Stimulated activated CD4-positive, alpha-beta T cell treated with anti-CD3 and anti-CD28 coated beads, Interleukin-15, amount 100 ng/mL, for 48 hours (primary cell): Measurements from ENCODE around the gene SLC25A33.

ENCODE experiments used
- DNase-seq, 2 donors: peaks; one replicate each; pipeline ENCODE4 v3.0.0-alpha.2; 2020; ENCODE audit warnings: low read depth in 2 of 2

Gene SLC25A33

GRCh38 chr1:9600861-9601834 lies 61.9 kb downstream of the SLC25A33 start:
- DNase-seq = no peak

- DNase-seq = no peak
These were observed 62.9 kb downstream of the SLC25A33 start for GRCh38 chr1:9601942-9602793.

- DNase-seq = no peak
These were observed 63.5 kb downstream of the SLC25A33 start for GRCh38 chr1:9602794-9603167.

GRCh38 chr1:9603307-9603706 lies 64.0 kb downstream of the SLC25A33 start:
- no peak for DNase-seq

- no peak for DNase-seq
These were observed 64.8 kb downstream of the SLC25A33 start for GRCh38 chr1:9603766-9604753.

GRCh38 chr1:9604836-9605235 lies 65.6 kb downstream of the SLC25A33 start:
- no peak for DNase-seq

- DNase-seq = no peak
These were observed 66.7 kb downstream of the SLC25A33 start for GRCh38 chr1:9605946-9606455.

- DNase-seq = no peak
These were observed 67.2 kb downstream of the SLC25A33 start for GRCh38 chr1:9606458-9606857.

- DNase-seq = no peak
These were observed 67.7 kb downstream of the SLC25A33 start for GRCh38 chr1:9606948-9607347.

- DNase-seq = no peak
These were observed 68.1 kb downstream of the SLC25A33 start for GRCh38 chr1:9607352-9607751.

GRCh38 chr1:9609998-9610397 lies 70.7 kb downstream of the SLC25A33 start:
- no peak for DNase-seq

GRCh38 chr1:9610548-9610947 lies 71.3 kb downstream of the SLC25A33 start:
- DNase-seq = no peak

GRCh38 chr1:9611716-9612115 lies 72.5 kb downstream of the SLC25A33 start:
- DNase-seq = no peak

GRCh38 chr1:9612162-9612845 lies 73.0 kb downstream of the SLC25A33 start:
- no peak for DNase-seq

GRCh38 chr1:9612871-9613624 lies 73.8 kb downstream of the SLC25A33 start:
- no peak for DNase-seq

- DNase-seq = no peak
These were observed 74.5 kb downstream of the SLC25A33 start for GRCh38 chr1:9613625-9614299.

- DNase-seq = peak in 1 of 2 donors; percentile 37
These were observed 76.2 kb downstream of the SLC25A33 start for GRCh38 chr1:9615316-9616063.

- no peak for DNase-seq
These were observed 79.8 kb downstream of the SLC25A33 start for GRCh38 chr1:9618909-9619679.
